ENCODE results near the gene FBRS.
A peak's percentile ranks its signal among the peaks of the same experiment; 100 is the strongest.
"Not testable (repeated sequence)": the region's sequence is repeated elsewhere in the genome, so short reads cannot be mapped to it uniquely, and the experiment has no call there.

The FBRS gene

GRCh38 chr16:30700491-30700890 is 42.3 kb downstream of the FBRS start:
- DNase-seq: no peak

GRCh38 chr16:30700971-30701370 is 42.7 kb downstream of the FBRS start:
- DNase-seq: no peak

- not testable (repeated sequence) for DNase-seq
These were observed 44.8 kb downstream of the FBRS start for GRCh38 chr16:30703071-30703470.

DNA sequence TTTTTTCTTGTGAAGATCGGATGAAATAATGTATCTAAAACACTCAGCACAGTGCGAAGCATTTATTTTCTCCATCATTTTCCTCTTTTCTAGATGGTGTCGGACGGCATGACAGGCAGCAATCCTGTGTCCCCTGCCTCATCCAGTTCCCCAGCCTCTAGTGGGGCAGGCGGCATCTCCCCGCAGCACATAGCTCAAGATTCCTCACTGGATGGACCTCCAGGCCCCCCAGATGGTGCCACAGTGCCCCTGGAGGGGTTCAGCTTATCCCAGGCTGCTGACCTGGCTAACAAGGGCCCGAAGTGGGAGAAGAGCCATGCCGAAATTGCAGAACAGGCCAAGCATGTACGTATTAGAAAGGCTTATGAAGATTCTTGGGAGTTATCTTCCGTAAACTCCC is 45.7 kb downstream of the FBRS start:
- no peak for DNase-seq

GRCh38 chr16:30706046-30706445 is 47.8 kb downstream of the FBRS start:
- no peak for DNase-seq

- no peak for DNase-seq
These were observed 52.7 kb downstream of the FBRS start for GRCh38 chr16:30710971-30711370.

DNA sequence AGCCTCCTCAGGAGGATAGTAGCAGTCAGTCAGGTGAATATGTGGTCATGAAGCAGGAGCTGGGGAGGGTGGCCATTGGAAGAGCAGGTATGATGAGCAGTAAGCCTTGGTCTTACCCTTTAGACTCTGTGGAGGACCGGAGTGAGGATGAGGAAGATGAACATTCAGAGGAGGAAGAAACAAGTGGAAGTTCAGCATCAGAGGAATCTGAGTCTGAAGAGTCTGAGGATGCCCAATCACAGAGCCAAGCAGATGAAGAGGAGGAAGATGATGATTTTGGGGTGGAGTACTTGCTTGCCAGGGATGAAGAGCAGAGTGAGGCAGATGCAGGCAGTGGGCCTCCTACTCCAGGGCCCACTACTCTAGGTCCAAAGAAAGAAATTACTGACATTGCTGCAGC is 53.5 kb downstream of the FBRS start:
- no peak for DNase-seq

DNA sequence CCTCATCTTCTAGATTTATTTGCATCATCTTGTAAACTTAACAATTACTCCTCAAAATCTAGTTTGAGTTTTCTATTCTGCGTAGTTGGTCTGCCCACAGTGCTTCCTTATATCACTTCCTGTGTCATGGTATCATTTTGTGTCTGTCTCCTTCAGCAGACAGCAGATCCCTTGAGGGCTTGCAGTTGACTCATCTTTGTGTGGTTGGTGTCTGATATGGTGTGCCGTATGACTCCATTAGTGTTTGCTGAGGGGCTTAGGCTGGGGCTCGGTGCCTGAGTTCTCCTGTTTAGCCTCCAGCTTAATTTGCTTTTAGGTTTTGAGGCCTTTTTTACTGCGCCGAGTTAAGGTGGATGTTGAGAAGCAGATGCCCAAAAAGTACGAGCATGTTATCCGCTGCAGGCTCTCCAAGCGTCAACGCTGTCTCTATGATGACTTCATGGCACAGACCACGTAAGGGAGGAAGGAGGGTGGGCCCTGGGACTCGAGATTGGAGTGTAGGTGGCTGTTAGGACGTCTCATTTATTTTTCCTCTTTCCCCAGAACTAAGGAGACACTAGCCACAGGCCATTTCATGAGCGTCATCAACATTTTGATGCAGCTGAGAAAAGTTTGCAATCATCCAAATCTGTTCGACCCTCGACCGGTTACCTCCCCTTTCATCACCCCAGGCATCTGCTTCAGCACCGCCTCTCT is 57.7 kb downstream of the FBRS start:
- DNase-seq: peak; percentile 78

GRCh38 chr16:30720086-30720485 is 61.9 kb downstream of the FBRS start:
- no peak for DNase-seq
